SKM-1 treated with dmso at 0.1 percent for 144 hours (cell line): Measurements from ENCODE around the gene HPSE.
A peak's percentile ranks its signal among the peaks of the same experiment; 100 is the strongest.
"Not testable (repeated sequence)": the region's sequence is repeated elsewhere in the genome, so short reads cannot be mapped to it uniquely, and the experiment has no call there.

Source experiments
- DNase-seq: peaks from one replicate; lab custom pipeline; 2025; ENCODE audit not compliant: unreplicated experiment; lab: John Stamatoyannopoulos, UW

The HPSE gene

GRCh38 chr4:83284193-83285054 is 50.2 kb downstream of the HPSE start, which contains the start of gene COQ2:
TSS of gene COQ2 (minus strand) at chr4:83284798. CDS start at chr4:83284764, 34 bp downstream.
- DNase-seq: peak; percentile 93

DNA sequence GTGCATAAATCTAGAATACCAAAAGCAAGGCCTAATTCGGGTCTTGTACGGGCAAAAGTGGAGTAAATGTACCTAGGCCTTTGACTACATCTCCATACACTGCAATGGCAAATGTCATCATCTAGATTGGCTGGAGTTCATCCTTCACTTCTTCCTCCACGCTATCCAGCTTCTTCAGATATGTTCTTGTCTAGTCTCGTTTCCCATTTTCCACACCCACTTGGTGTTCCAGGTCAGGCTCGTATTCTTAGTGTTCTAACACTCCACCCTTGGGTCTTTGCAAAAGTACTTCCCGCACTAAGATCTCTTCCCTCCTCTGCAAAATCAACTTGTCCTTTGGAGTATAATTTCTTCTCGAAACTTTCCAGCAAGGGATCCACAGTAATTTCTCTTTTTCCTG is 51.5 kb downstream of the HPSE start:
- no peak for DNase-seq

DNA sequence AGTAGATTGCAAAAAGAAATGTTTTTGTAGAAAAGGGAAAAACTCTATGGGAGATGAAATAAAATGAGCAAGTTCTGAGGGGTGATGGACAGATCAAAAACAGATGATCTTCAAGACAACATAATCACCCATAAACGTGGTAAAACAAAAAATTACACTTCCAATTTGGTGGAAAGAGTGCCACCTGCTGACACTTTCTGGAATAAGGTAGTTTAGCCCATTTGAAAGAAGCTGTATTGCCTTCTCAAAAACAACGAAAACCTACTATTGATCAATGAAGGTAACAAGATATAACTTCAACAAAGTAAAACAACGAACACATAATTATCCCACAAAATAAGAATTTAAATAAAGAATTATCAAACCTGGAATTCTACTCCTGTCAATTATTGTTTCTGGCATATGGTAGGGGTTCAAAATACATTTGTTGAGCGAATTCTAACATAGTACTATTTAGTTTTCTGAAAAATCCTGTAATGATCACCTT is 52.6 kb downstream of the HPSE start:
- peak; percentile 54 for DNase-seq

GRCh38 chr4:83281307-83281706 is 53.3 kb downstream of the HPSE start:
- DNase-seq: no peak

DNA sequence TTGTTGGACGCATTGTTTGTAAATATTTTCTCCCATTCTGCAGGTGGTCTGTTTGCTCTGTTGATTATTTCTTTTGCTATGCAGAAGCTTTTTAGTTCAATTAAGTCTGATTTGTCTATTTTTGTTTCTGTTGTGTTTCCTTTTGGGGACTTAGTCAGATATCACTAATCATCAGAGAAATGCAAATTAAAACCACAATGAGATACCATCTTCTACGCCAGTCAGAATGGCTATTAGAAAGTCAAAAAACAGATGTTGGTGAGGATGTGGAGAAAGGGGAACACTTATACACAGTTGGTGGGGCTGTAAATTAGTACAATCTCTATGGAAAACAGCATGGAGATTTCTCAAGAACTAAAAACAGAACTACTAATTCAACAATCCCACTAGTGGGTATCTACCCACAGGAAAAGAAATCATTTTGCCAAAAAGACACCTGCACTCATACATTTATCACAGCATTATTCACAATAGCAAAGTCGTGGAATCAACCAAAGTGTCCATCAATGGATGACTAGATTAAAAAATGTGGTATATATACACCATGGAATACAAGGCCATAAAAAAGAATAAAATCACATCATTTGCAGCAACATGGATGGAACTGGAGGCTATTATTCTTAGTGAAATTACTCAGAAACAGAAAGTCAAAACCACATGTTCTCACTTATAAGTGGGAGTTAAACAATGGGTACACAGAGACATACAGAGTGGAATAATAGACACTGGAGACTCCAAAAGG is 58.2 kb downstream of the HPSE start:
- DNase-seq: no peak

- not testable (repeated sequence) for DNase-seq
Observed at GRCh38 chr4:83273926-83274325, 60.7 kb downstream of the HPSE start.

DNA sequence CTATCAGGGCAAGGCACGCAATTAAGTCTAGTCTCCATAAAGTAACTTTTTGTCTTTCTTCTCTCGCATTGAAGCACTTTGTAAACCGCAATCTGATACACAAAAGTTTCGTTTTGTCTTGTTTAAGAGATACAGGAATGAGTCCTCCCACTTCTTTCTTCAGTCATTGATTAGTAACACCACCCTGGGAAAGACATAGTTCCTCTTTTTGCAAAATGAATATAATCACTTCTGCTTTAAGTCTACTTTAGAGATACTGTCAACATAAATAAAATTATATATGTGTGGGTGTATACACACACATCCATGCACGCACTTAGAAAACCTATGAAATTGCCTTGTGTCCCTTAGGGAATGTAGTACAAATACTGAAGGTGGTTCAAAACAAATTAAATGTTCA is 61.7 kb downstream of the HPSE start:
- peak; percentile 56 for DNase-seq

DNA sequence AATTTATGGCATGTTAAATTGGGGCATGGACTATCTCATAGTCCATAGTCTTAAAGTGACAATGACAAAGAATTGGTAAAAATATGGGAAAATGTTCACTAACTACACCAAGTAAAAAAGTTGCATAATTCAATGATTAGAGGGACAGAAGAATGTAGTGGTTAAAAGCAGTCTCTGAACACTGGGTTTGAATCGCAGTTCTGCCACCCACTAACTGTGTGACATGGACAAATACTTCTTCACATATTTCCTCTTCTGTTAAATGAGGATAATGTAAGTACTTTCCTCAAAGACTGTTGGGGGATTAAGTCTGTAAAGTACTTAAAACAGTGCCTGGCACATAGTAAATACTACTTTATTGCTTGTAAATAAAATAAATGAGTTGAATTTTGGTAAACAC is 65.4 kb downstream of the HPSE start:
- no peak for DNase-seq

DNA sequence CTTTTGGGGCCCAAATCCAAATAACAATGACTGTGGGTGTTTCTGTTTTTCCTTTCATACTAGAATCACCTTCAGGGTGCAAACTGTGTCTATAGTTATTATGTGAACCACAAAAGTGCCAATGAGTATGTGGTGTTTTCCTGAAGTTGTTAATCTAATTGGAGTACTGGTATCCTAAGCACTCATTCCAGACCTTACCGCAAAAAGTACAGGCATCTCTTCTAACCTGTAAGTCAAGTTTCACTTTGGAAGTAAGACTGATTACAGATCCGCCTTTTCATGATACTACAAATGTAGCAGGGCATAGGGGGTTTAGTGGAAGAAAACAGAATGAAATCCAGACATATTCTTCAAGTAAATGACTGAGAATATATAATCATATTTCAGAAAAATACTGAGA is 66.2 kb downstream of the HPSE start:
- no peak for DNase-seq

GRCh38 chr4:83267830-83268475 is 66.7 kb downstream of the HPSE start:
- DNase-seq: no peak

DNA sequence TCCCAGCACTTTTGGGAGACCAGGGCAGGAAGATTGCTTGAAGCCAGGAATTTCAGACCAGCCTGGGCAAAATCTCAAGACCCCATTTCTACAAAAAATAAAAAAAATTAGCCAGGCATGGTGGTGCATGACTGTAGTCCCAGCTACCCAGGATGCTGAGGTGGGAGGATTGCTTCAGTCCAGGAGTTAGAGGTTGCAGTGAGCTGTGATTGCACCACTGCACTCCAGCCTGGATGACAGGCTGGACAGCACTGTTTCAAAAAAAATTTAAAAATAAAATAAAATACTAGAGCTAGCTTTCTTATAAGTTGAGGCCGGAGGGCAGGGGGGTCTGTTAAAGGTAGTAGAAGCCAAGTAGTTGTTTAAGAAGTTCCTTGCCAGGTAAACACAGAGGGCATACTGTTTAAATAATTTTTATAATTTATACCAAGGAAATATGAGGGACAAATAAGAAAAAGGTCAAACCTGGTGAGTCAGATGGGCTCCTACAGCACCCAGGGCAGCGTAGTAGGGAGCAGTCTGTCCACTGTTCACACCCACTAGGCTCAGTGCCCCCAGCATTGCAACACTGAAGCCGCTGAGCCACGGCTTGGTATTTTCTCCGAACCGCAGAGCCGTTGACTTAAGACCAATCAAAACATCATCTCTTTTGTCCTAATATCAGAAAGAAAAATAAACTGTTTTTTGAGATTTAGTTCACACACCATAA is 67.4 kb downstream of the HPSE start:
- peak; percentile 34 for DNase-seq

GRCh38 chr4:83266689-83267088 is 68.0 kb downstream of the HPSE start:
- no peak for DNase-seq

DNA sequence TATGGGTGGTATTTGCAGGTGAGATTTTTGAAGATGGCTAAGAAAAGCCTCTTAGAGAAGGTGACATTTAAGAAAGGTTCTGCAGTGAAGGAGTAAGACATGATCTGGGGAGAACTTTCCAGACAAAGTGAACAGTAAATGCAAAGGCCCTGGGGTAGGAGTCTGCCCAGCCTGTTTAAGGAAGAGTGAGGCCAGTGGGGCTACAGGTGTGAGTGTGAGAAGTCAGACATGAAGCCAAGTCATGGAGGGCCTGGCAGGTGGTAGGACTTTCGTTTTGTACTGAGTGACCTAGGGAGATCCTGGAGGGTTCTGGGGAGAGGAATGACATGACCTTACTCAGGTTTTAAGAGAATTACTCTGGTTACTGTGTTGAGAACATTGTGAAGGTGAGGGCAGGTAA is 71.5 kb downstream of the HPSE start:
- no peak for DNase-seq

- DNase-seq: no peak
Observed at GRCh38 chr4:83262682-83263081, 72.0 kb downstream of the HPSE start.

DNA sequence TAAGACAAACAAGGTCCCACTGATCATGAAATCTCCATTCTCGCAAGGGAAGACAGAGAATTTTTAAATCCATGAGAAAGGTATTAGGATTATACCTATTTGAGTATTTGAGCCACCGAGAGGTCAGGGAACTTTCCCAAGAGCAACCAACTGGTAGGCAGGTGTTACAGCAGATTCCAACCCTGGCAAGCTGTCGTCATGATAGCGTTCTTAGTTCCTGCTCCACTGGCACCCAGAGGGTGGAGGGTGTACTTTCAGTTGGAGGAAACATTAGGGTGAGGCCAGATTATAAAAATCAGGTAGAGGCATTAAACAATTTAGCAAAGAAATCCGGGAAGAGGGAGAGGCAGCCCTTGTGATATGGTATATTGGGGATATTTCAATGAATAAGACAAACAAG is 73.3 kb downstream of the HPSE start:
- no peak for DNase-seq

DNA sequence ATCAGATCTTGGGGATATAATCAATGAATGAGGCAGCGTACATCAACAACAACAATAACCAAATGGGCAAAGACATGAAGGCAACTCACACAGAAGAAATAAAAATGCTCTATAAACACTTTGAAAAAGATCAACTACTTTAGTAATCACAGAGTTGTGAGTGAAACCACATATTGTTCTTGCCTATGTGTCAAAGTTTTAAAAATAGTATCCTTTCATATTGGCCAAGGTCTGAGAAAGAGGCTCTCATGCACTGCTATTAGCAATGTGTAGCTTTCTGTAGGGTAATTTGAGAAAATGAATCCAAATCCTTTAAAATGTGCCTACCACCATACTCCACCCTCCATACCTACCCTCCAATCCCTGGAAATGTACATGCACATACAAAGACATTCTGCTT is 75.1 kb downstream of the HPSE start:
- DNase-seq: no peak

DNA sequence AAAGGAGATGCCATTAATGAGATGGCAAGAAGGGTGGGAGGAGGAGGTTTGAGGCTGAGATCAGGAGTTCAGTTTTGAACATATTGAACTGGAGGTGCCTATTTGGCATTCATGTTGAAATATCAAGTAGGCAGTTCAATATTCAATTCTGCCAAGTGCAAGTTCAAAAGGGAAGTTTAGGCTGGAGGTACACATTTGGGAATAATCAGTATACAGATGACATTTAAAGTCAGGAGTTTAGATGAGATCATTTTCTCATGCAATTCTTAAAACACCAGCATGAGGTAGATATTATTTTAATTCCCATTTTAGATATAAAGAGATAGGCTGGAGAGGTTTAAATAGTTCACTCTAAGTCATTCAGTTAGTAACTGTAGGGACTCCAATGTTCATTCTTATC is 76.2 kb downstream of the HPSE start:
- DNase-seq: no peak

DNA sequence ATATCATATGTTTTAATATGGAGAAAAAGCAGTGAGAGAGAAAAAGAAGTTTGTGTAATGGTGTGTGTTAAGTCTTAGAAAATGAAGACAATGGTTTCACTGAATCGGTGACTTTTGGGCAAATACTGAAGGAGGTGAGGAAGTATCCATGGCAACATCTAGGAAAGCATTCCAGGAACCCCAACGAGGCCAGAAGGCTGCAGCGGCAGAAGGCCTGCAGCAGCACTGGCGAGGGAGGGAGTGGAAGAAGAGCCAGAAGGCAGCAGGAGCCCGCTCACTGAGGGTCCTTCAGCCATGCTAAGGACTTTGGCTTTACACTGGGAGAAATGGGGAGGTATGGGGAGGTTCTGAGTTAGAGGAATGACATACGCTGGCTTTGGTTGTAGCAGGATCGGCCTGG is 76.8 kb downstream of the HPSE start:
- DNase-seq: no peak

DNA sequence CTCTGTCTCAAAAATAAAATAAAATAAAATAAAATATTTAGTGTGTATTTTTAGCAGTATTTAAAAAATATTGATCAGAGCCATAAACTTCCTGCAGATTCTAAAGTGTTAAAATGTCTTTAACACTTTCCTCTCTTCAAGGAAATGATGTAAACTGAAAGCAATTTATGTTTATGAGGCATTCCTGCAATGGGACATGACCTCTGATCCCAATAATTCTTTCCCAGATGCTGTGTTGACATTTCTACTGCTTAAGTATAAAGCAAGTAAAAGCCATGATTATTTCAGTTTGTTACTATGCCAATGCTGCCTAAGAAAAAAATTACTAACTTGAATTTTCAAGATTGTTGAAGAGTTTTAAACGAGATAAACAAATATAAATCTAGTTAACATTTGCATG is 79.1 kb downstream of the HPSE start:
- no peak for DNase-seq

- peak; percentile 77 for DNase-seq
Observed at GRCh38 chr4:83252782-83253405, 81.8 kb downstream of the HPSE start.

DNA sequence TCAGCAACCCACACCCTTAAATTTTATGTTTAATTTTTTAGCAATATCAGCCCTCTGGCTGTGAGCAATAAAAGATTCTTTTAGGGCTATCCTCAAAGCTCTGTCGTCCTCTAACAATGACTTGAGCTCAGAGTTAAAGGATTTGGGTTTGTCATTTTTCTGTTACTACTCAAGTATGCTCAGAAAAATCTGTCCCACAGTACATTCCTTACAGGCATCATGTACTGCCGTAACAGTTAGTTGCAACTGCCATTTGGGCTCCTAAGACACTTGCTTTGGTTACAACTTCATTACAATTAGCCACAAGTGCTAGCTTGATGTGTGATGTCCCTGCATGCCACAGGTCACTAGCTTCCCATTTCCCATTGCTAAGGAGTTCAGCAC is 83.2 kb downstream of the HPSE start:
- DNase-seq: no peak
